Suppressor macrophage (primary cell): ENCODE data around the gene OBP2A.
"Not testable (repeated sequence)": the region's sequence is repeated elsewhere in the genome, so short reads cannot be mapped to it uniquely, and the experiment has no call there.

Experiments used
- DNase-seq, 4 experiments: peaks; one replicate each; pipeline ENCODE4 v3.0.0-alpha.2; 2020 to 2022
- total RNA-seq, 17 experiments: gene quantifications; one replicate each; lab custom pipeline; 2026; ENCODE audit warnings: mixed read lengths in 6 of 17, inconsistent platforms in 3 of 17; lab: John Stamatoyannopoulos, UW

OBP2A gene
- 0 to 0.66 (median 0) reads per million in 17 experiments for total RNA-seq

- not testable (repeated sequence) for DNase-seq
Observed at GRCh38 chr9:135545646-135546176, at the start of gene OBP2A. Gene OBP2A, plus strand, starts transcription at chr9:135546126. Its CDS starts 55 bp downstream, at chr9:135546181.

- DNase-seq, result no peak
Observed at GRCh38 chr9:135498381-135499126, 47.4 kb upstream of the OBP2A start.

GRCh38 chr9:135499326-135500070 is 46.4 kb upstream of the OBP2A start:
- DNase-seq, result peak; percentile 93 to 97 (median 94)

- DNase-seq, result peak in 1 of 4 experiments; percentile 10
Observed at GRCh38 chr9:135500071-135500524, 45.8 kb upstream of the OBP2A start.

GRCh38 chr9:135500525-135501260 is 45.2 kb upstream of the OBP2A start, which contains the start of gene MRPS2:
Gene MRPS2, plus strand, starts transcription at chr9:135500682. Its CDS starts 29 bp downstream, at chr9:135500711.
- peak; percentile 92 to 97 (median 94) for DNase-seq

GRCh38 chr9:135501261-135502167 is 44.4 kb upstream of the OBP2A start:
- peak in 2 of 4 experiments; percentile 70 to 81 for DNase-seq

- DNase-seq, result no peak
Observed at GRCh38 chr9:135502168-135502872, 43.6 kb upstream of the OBP2A start.

GRCh38 chr9:135502873-135503321 is 43.0 kb upstream of the OBP2A start:
- DNase-seq, result no peak

GRCh38 chr9:135503371-135504261 is 42.3 kb upstream of the OBP2A start:
- no peak for DNase-seq

- peak; percentile 65 to 83 (median 78) for DNase-seq
Observed at GRCh38 chr9:135504262-135505243, 41.4 kb upstream of the OBP2A start.

- DNase-seq, result no peak
Observed at GRCh38 chr9:135505406-135506187, 40.3 kb upstream of the OBP2A start.

GRCh38 chr9:135506327-135507103 is 39.4 kb upstream of the OBP2A start:
- no peak for DNase-seq

GRCh38 chr9:135507104-135508035 is 38.6 kb upstream of the OBP2A start:
- no peak for DNase-seq

GRCh38 chr9:135508211-135508820 is 37.6 kb upstream of the OBP2A start:
- DNase-seq, result no peak

- no peak for DNase-seq
Observed at GRCh38 chr9:135509458-135509857, 36.5 kb upstream of the OBP2A start.
